Endothelial cell of umbilical vein (primary cell): ENCODE measurements around the gene SHOX.

Experiments
- CTCF ChIP-seq, 2 donors: IDR thresholded peaks; 1 replicate in 1 of 2; 2 replicates in 1 of 2; pipeline ENCODE4 v1.5.1; 2011; ENCODE audit warnings: low read length in 2 of 2, mild to moderate bottlenecking in 2 of 2, moderate library complexity in 2 of 2, control low read depth in 1 of 2, inconsistent platforms in 1 of 2, low read depth in 1 of 2; ENCODE audit not compliant: insufficient read depth in 1 of 2; ENCODE audit errors: extremely low read depth in 1 of 2
- EZH2 ChIP-seq: IDR thresholded peaks from 2 replicates; pipeline ENCODE4 v1.6.1; 2012; ENCODE audit warnings: borderline replicate concordance, low read depth, mild to moderate bottlenecking, moderate library complexity, low read length, inconsistent platforms; ENCODE audit not compliant: severe bottlenecking
- MAX ChIP-seq: IDR thresholded peaks from 2 replicates; pipeline ENCODE4 v1.6.1; 2011; ENCODE audit not compliant: insufficient read depth, insufficient read length
- POLR2A ChIP-seq: IDR thresholded peaks from 2 replicates; pipeline ENCODE4 v1.6.1; 2012; ENCODE audit warnings: low read depth, mild to moderate bottlenecking, control low read depth, low read length
- POLR2AphosphoS5 ChIP-seq: IDR thresholded peaks from 2 replicates; pipeline ENCODE4 v1.6.1; 2012; ENCODE audit warnings: low read depth, mild to moderate bottlenecking, control low read depth, low read length, moderate library complexity; ENCODE audit not compliant: insufficient read depth

GRCh38 chrX:584572-584971, 46.0 kb upstream of the SHOX start:
- no peak for TF ChIP-seq CTCF (IDR thresholded peaks at IDR 0.05; ENCODE audit: extremely low read depth in 1 of 2, insufficient read depth in 1 of 2, low read depth in 1 of 2, low read length in 2 of 2)
- no peak for TF ChIP-seq MAX
- TF ChIP-seq POLR2A: no peak
- no peak for TF ChIP-seq POLR2AphosphoS5
- TF ChIP-seq EZH2: no peak
